NCI-H2171 (cell line): ENCODE measurements around the gene TPD52L2.
"Not testable (repeated sequence)": the region's sequence is repeated elsewhere in the genome, so short reads cannot be mapped to it uniquely, and the experiment has no call there.

Experiments used
- DNase-seq: peaks from one replicate; lab custom pipeline; 2025; lab: John Stamatoyannopoulos, UW

The TPD52L2 gene

DNA sequence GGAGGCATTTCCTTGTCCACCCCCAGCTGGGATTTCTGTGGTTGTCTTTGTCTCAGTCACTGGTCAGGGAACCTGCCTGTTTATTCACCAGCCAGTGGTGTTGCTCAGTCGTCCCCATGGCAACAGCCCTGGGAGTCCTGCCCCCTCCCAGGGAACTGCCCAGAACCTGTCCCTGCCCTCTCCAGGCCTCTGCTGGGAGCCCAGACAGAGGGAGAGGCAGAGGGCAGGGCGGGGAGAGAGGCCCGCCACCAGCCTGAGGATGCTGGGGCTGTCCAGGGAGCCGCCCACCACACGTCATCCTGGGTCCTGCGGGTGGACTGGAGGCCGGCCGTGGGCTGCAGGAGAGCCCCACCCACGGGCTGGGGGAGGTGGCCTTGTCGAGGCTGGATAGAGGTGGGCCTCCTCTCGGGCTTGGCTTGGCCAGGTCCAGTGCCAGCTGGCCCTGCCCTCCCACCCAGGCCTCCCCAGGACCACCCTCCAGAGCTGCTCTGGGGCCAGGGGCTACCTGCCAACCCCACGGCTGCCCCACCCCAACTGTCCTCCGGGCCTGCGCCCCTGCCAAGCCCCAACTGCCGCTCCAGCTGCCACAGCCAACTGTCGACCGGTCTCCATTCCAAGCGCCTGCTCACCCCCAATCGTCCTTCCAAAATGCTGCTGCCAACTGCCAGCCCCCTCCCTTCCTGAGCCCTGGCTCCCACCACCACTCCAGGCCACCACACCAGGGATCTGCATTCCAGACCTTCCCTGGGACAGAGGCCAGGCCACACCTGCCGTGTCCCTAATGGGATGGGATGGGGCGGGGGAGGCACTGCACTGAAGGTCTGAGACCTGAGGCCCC lies 29.8 kb upstream of the TPD52L2 start:
- peak; percentile 86 for DNase-seq

DNA sequence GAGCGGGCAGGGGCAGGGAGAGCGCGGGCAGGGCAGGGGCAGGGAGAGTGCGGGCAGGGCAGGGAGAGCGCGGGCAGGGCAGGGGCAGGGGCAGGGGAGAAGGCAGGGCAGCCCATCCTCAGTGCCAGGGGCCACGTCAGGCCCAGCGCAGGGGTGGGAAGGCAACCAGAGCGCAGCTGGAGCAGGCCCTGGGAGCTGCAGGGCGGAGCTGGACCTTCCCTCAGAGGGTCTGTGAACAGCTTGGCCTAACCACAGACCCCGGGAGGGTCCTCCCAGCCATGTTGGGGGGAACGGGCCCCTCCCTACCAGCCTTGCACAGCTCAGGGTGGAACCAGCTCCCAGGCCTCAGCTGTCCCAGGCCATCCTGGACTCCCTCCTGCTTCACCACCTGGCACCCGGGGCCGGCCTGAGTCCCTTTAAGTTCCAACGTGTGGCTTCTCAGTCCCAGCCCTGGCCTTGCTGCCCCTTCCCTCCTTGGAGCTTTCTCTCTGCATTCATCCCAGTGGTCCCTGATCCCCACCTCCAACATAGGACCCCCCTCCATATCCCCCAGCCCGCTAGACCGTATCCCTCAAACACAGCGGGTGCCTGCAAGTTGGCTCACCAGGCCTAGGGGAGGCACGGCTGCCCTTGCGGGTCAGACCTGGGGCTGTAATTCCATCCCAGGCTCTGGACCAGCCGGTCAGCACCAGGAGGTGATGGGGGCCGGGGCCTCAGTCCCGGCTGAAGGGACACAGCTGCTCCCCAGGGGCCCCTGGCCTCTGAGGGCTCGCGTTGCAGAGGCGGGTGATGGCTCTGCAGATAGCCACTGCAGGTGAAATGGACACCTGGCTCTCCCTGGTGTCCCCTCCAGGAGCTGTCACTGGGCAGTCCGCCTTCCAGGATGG lies 28.4 kb upstream of the TPD52L2 start:
- no peak for DNase-seq

DNA sequence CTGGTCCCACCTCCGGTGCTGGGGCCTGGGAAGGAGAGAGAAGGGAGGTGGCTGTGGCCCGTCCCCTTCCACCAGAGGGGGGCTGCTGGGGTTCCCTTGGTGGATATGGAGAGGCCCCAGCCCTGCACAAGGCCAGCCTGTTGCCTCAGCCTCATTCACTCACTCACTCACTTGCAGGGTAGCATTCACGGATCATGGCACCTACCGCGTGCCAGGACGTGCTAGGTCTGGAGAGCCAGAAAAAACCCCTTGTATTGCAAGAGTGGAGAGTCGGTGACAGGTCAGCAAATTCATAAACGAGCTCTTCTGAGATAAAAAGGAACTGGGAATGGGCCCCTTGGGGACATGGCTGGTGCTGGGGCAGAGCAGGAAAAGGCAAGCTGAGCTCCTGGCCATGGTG lies 27.6 kb upstream of the TPD52L2 start:
- no peak for DNase-seq

DNA sequence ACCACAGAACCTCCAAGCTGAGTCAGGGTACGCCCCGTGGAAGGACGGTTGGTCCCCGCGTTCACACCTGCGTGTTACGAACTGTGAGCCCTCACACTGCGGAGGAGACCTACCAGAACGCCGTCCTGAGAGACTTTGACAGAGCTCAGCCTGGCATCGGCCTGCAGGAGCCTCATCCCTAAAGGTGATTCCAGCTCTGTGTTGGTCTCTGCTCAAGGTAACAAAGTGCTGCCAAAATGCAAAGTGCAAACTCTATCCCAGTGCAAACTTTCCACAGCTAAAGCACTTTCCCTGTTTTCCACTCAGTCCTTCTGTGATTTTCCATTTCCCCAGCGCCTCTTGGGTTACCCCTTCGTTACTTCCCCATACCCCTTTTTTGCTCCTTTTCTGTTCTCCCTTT lies 25.4 kb upstream of the TPD52L2 start:
- DNase-seq = no peak

DNA sequence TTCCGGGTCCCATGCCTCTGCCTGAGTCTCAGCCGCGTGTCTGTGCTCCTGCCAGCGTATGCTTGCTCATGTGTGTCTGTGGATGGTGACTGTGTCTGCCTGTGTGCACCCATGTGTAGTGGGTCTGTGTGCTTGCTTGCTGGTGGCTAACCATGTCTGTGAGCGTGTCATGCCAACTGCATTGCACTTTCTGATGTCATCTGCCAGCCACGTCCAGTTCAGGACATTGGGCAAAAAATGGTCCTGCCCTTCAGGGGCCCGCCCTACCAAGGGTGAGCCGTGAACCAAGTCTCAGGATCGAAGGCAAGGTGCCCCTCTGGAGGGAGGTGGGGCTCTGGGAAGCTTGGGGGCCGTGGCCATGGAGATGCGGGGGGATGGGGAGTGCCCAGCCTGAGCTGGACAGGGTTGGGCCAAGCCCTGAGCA lies 24.7 kb upstream of the TPD52L2 start:
- DNase-seq = no peak

DNA sequence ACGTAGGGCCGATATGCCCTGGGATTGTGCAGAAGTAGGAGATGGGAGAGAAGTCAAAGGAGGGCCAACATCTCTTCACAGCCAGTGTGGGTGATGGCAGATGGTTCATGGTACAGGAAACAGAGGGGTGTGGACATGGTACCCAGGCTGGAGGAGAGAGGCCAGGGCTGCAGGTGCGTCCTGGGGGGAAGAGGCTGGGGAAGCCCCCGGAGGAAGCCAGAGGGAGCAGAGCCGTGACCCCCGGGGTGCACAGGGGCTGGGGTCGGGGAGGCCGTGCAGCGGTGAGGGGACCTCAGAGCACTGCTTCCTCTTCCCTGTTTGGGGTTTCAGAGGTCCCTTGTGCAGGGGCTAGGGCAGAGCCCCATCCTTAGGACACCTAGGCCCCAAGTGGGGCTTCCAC lies 22.8 kb upstream of the TPD52L2 start:
- no peak for DNase-seq

DNA sequence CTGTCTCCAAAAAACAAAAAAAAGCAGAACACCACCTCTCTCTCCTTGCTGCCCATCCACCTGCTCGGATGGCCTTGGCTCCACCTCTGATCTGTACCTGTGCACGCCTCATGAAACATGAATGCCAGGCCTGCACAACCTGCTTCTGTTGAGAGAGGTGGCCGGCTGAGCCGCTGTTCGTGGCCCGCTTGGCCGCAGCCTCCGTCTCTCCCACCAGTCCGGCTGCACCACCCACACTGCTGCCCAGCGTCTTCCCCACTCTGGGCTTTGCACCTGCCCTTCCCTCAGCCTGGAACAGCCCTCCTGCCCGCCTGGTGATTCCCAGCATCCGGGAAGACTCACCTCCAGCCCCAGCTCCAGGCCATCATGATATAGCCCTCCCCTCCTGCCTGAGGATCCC lies 21.8 kb upstream of the TPD52L2 start:
- DNase-seq = no peak

DNA sequence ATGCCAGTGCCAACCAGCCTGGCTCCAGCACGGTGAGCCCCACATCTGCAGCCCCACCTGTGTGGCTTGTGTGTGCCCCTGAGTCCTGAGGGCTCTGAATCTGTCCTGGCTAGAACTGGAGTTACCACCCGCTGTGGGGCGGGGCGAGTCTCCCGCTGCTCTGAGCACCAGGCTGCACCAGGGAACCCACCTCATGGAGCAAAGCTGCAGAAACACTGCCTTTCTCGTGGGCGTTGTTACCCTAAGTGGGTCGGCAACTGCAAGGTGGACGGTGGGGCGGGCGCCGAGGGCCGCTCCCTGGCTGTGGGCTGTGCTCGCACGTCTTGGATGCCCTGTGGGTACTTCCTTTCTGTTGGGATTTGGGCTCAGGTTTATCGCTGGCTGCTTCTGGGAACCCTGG lies 21.3 kb upstream of the TPD52L2 start:
- no peak for DNase-seq

DNA sequence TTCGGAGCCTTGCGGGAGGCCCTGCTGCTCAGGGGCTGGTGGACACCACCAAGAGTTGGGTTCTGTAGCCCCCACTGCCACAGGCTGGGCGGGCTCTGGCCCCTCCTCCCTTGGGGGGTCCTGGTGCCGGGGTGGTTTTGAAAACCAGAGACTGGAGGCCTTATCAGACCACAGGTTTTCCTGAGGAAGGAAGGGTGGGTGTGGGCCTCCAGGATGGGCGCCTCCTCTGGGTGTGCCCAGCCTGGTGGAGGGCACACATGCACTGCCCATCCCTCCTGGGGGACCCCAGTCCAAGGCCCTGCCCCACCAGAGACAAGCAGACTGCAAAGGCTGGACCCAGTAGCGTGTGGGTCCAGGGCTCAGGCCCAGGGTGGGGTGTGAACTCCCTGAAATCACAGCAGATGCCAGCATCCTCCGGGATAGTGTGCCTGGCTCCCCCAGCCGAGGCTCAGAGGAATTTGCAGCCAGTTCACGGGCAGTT lies 20.5 kb upstream of the TPD52L2 start:
- no peak for DNase-seq

DNA sequence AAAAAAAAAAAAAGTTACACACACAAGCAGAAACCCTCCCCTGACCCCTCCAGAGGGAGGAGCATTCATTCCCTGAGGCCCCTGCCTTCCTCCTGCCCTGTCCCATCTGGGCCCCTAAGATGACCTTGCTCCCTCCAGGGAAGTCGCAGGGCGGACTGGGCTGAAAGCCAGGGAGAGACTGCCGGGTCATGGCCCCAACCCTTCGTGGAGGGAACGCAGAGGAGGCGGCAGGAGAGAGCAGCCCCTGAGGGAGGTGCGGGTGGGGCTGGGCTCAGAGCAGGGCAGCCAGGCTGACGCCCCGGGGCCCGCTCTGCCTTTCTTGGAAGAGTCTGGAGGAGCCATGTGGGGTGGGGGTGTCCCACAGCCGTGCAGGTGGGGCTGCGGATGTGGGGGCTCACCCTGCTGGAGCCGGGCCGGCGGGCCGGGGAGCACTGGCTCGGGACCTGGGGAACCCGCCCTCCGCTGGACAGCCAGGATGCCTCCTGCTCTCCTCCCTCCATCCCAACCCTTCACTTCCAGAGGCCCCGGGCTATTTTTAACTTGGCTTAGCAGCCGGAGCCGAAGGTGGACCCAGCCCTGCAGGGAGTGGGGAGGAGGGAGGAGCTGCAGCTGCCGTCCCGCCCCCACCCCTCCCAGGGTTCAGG lies 18.8 kb upstream of the TPD52L2 start:
- peak; percentile 87 for DNase-seq

DNA sequence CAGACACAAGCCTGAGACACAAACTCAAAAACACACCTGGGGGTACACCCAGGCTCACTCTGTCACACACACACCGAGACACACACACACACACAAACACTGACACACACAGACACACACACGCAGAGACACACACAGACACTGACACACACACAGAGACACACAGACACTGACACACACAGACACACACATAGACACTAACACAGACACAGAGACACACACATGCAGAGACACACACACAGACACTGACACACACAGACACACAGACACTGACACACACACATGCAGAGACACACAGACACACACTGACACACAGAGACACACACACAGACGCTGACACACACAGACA lies 18.2 kb upstream of the TPD52L2 start:
- no peak for DNase-seq

DNA sequence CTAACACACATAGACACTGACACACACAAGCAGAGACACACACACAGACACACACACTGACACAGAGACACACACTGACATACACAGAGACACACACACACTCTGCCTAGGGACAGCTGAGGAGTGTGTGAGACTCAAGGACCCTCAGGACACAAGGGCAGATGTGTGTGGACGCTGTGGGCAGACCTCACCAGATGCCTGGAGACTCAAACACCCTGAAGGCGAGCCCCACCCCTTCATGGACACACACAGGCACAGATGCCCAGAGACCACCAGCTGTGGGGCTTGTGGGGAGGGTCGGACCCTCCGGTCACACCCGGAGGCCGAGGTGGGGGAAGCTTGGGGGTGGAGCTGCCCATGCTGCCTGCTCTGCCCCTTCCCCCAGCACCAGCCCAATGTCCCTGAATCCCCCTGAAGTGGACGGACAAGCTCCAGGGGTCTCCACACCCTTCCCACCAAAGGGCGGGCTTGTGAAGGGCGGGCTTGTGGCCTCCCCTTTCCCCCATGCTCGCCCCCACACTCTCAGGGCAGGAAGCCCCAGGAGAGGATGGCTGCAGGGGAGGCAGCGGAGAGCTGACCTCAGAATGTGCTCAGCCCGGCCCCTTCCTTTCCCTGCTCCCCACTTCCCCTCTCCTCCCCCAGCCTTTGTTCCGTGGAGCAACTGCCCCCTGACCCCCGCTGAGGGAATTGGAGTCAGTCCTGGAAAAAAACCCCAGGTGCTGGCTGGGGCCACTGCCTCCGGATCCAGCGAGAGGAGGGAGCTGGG lies 17.6 kb upstream of the TPD52L2 start:
- DNase-seq = no peak

DNA sequence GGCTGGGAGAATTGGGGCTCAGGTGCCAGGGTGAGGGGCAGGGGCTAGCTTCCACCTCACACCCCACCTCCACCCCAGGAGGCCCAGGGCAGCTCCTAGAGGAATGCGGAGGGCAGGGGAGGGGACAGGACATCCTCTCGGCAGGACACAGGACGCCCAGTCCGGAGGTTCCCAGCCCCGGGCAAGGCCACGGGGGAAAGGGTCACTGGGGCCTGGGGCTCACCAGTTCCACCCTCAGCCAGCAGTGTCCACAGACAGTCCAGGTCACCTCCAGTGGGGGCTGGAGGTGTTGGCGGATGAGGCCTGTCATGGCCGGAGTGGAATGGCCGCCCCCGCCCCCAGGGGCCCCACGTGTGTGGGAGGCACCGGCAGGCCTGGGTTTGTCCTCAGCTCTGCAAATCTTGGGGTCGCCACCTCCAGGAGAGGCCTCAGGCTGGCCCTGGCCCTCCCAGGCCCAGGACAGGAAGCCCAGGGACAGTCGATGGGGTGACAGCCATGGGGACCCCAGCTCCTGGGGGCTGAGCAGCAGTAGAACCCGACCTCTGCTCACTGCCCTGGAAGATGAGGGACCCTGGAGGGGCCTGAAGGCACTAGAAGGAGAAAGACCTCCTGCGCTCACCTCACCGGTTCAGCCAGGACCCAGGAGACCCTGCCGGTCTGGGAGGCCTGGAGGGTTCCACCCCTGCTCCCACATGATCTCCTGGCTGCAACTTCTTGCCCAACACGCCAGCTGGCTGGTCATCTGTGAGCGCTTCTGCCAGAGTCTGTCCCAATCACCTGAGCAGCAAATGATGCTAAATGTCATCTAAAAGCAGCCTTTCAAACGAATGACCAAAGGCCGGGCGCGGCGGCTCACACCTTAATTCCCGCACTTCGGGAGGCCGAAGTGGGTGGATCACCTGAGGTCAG lies 16.8 kb upstream of the TPD52L2 start:
- no peak for DNase-seq

DNA sequence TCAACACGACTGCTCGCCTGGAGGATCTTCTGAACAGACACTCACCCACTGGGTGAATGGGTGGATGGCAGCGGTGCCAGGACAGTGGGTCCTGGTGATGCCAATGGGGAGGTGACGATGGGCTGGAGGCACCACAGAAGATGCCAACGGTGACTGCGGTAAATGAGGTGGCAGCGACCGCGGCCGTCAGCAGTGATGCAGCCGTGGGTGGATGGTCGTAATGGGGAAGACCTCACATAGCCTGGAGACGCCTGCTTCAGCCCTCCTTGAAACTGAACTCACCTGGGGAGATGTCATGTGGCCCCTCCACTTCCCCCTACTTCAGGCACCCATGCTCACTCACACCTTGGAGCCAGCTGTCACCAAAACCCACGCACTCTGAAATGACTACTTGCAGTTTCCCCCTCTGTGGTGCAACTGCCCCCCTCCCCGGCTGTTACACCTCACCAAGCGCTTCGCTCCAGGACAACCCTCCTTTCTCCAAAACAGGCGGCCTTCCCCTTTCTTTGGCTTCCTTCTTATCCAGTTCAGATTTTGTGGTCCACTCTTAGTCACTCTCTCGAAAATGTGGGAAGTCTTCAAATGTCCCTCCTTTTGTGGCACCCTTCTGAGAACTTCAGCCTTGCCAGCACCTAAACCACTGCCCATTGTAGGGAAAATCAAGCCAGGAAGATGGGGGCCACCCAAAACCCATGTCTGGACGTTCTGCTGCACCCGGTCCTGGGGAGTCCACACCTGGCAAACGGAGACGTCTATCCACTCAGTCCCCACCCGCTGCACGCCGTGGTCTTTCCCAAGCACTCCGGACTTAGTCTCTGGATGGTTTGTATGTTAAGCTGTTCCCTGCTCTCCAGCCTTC lies 14.2 kb upstream of the TPD52L2 start:
- no peak for DNase-seq

DNA sequence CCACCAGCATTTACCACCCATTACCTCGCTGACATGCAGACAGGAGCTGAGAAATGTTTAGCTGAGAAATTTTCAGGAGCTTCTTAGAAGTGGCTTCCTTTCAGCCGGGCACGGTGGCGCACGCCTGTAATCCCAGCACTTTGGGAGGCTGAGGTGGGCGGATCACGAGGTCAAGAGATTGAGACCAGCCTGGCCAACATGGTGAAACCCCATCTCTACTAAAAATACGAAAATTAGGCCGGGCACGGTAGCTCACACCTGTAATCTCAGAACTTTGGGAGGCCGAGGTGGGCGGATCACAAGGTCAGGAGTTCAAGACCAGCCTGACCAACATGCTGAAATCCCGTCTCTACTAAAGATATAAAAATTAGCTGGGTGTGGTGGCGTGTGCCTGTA lies 13.5 kb upstream of the TPD52L2 start:
- DNase-seq = not testable (repeated sequence)

DNA sequence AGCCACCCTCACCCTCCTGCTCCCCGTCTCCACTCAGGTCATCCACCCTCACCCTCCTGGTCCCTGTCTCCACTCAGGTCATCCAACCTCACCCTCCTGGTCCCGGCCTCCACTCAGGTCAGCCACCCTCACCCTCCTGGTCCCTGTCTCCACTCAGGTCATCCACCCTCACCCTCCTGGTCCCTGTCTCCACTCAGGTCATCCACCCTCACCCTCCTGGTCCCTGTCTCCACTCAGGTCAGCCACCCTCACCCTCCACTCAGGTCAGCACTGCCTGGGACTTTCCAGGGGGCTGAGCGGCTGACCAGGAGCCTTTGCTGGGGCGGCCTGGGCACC lies 11.4 kb upstream of the TPD52L2 start:
- not testable (repeated sequence) for DNase-seq

DNA sequence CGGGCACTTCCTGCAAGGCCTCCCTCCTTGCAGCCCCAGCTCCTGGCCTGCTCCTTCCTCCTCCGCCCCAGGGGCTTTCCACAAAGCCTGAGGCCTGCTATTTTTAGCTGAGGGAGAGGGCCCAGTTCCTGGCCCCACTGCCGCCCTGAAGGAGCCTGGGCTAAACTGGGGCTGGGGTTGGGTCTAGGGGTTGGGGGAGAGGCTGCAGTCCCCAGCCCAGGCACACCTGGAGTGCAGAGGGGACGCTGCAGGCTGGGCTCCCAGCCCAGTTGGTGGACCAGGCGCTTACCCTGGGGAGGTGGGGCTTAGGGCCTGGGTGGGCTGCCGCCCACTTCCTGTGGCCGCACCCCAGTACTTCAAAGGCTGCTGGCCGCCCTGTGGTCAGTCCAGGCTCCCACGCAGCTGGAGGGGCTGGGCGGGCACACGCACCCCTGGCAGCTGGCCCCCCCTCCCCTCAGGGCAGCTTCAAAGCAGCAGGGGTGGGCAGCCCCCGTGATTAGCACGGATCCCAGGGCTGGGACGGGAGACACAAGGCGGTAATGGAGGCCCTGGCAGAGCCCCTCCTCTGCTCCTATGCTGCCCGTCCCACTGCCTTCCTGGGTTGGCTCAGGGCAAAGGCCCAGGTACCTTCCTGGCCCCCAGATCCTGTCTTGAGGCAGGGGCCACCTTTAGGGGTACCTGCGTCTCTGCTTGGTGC lies 10.9 kb upstream of the TPD52L2 start:
- DNase-seq = no peak

DNA sequence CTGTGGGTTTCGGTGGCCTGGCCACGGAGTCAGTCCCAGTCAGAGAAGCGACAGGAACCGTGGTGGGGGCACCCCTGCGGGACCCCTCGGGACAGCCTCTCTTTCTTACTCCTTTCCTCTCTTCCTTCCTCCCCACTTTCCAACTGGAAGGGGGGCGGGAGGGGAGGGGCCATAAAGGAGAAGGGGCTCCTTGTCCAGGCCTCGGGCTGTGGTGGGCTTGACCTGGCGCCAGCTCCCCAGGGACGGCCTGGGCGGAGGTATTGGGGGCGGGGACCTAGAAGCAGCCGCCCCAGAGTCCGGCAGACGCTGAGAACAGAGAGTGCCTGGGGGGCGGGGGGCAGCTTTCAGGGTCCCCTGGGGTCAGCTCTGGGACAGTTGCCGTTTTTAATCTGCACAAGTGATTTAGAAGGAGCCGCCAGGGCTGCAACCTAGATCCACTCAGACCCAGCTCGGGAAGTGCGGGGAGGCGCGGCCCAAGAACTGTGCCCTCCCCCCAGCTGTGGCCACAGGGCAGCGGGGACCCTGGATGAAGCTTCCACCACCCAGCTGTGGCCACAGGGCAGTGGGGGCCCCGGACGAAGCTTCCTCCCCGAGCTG lies 10.2 kb upstream of the TPD52L2 start:
- DNase-seq = no peak
